GM23338 (cell line): ENCODE results near the gene ADH1C.

Experiments
- NANOG ChIP-seq: IDR thresholded peaks from 2 replicates; pipeline ENCODE4 v1.6.1; 2016; ENCODE audit warnings: antibody characterized with exemption, borderline replicate concordance
- TF ChIP-seq, protein P1 (sequence below), 2 experiments: fragments of 200-600 bp in 1 of 2; sonication (generic) in 1 of 2; conservative IDR thresholded peaks; 2 replicates each; pipeline versions ENCODE4 v1.5.1 to v1.6.1; 2016 to 2017; ENCODE audit warnings: antibody characterized with exemption in 2 of 2, low read depth in 2 of 2, mild to moderate bottlenecking in 2 of 2, moderate library complexity in 1 of 2

DNA sequence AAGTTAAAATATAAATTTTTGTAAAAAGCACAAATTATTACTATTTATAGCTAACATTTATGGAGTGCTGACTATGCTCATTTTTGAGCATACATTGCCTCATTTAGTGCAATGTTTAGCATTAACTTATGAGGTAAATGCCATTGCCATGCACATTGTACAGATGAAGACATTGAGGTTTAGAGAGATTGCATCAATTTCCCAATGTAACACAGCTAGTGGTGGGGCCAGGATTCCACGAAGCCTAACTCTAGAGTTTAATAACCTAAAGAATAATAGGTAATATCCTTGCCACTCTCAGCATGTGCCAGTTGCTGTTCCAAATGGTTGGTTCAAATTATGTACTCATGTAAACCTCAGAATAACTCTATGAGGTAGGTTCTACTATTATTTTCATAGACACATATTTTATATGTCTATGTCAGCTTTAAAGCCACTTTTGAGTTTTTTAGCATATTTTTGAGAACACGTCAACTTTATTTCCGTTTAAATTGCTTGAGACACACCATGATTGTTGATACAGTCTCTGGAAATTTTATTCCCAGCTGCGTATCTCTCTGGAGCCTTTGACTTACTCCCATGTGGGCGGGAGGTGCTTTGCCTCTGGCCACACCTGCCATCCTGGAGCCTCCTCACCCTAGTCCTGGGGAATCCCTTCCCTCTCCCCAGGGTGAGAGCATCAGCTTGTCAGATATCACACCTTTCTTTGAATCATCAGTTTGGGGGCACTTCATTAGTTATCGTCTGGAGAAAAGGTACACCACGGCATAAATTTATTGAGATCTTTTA lies 51.0 kb downstream of the ADH1C start:
- TF ChIP-seq, protein P1, sequence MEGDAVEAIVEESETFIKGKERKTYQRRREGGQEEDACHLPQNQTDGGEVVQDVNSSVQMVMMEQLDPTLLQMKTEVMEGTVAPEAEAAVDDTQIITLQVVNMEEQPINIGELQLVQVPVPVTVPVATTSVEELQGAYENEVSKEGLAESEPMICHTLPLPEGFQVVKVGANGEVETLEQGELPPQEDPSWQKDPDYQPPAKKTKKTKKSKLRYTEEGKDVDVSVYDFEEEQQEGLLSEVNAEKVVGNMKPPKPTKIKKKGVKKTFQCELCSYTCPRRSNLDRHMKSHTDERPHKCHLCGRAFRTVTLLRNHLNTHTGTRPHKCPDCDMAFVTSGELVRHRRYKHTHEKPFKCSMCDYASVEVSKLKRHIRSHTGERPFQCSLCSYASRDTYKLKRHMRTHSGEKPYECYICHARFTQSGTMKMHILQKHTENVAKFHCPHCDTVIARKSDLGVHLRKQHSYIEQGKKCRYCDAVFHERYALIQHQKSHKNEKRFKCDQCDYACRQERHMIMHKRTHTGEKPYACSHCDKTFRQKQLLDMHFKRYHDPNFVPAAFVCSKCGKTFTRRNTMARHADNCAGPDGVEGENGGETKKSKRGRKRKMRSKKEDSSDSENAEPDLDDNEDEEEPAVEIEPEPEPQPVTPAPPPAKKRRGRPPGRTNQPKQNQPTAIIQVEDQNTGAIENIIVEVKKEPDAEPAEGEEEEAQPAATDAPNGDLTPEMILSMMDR (conservative IDR thresholded peaks at IDR 0.05; ENCODE audit: low read depth in 2 of 2) = no peak
- TF ChIP-seq NANOG = no peak
